K562 (cell line): Measurements from ENCODE around the gene PSMC3IP. TPM values are rescaled to one million over a fixed set of nuclear protein-coding genes. Genes with fewer than 3 reads are reported as not detected.

Experiments used
- CHD4 ChIP-seq: fragments of 200-600 bp; sonication (generic); IDR thresholded peaks from 3 replicates; pipeline ENCODE4 v1.6.1; 2012; ENCODE audit warnings: low read depth, mild to moderate bottlenecking, mixed read lengths, low read length, inconsistent platforms; ENCODE audit not compliant: insufficient read depth, insufficient replicate concordance, poor library complexity, severe bottlenecking
- ELF4 ChIP-seq: fragments of 450-650 bp; formaldehyde crosslinking; IDR thresholded peaks from 2 replicates; pipeline ENCODE4 v1.4.0; 2022; ENCODE audit warnings: missing genetic modification characterization
- ETS1 ChIP-seq: conservative IDR thresholded peaks from 2 replicates; pipeline ENCODE4 v1.6.1; 2011; ENCODE audit warnings: low read depth, mild to moderate bottlenecking, low read length; ENCODE audit not compliant: control insufficient read depth
- ETV6 ChIP-seq, 3 experiments: fragments of 150-350 bp in 1 of 3; sonication (generic) in 1 of 3; formaldehyde crosslinking in 1 of 3; IDR thresholded peaks; 2 replicates each; pipeline versions ENCODE4 v1.6.1 to v1.8.0; 2014 to 2022; ENCODE audit warnings: borderline replicate concordance in 2 of 3, low read depth in 2 of 3, antibody characterized with exemption in 1 of 3, low read length in 1 of 3, mild to moderate bottlenecking in 1 of 3, missing genetic modification reagents in 1 of 3
- MGA ChIP-seq: fragments of 450-650 bp; IDR thresholded peaks from 2 replicates; pipeline ENCODE4 v1.6.1; 2016; ENCODE audit warnings: mild to moderate bottlenecking, moderate library complexity
- MYC ChIP-seq, 2 experiments: fragments of 250-450 bp in 1 of 2; sonication (Bioruptor Pico) in 1 of 2; IDR thresholded peaks; 2 replicates each; pipeline versions ENCODE4 v1.5.1 to v1.6.1; 2012 to 2021; ENCODE audit warnings: low read depth in 2 of 2, borderline replicate concordance in 1 of 2, improper control_type of control experiment in 1 of 2, low read length in 1 of 2, mild to moderate bottlenecking in 1 of 2, moderate library complexity in 1 of 2
- NCOA4 ChIP-seq: fragments of 450-650 bp; IDR thresholded peaks from 2 replicates; pipeline ENCODE4 v1.6.1; 2018; ENCODE audit warnings: mild to moderate bottlenecking; ENCODE audit not compliant: partially characterized antibody
- NRF1 ChIP-seq, 2 experiments: fragments of 450-650 bp; IDR thresholded peaks in 1 of 2; conservative IDR thresholded peaks in 1 of 2; 2 replicates each; pipeline ENCODE4 v1.6.1; 2014; ENCODE audit warnings: mild to moderate bottlenecking in 2 of 2
- TRIM24 ChIP-seq, 2 experiments: fragments of 450-650 bp; IDR thresholded peaks; 2 replicates each; pipeline ENCODE4 v1.6.1; 2016
- ZNF24 ChIP-seq: fragments of 450-650 bp; IDR thresholded peaks from 2 replicates; pipeline ENCODE4 v1.6.1; 2016
- ZNF263 ChIP-seq: sonication (generic); formaldehyde crosslinking; IDR thresholded peaks from 2 replicates; pipeline ENCODE4 v1.8.0; 2022; ENCODE audit warnings: mild to moderate bottlenecking, missing genetic modification reagents, borderline replicate concordance
- polyA plus RNA-seq, 8 experiments: library from polyadenylated mRNA; depleted of rRNA in 4 of 8; stranded (reverse) in 5 of 8; unstranded in 3 of 8; fragments of >200 nt; fragmentation: Nextera tagmentation in 2 of 8; fragmentation: Illumina TruSeq in 1 of 8; extraction: Ambion mirVana in 2 of 8; extraction: Trizol in 1 of 8; gene quantifications; 2 replicates each; pipeline versions ENCODE4 v1.2.1 to v1.2.3, GENCODE V29; 2011 to 2014; ENCODE audit warnings: inconsistent platforms in 1 of 8, missing spikeins in 1 of 8
- total RNA-seq, 7 experiments: library from RNA; depleted of rRNA in 6 of 7; stranded (reverse); fragments of >200 nt in 6 of 7; fragmentation: Illumina TruSeq in 2 of 7; extraction: Trizol in 2 of 7; gene quantifications; 2 replicates each; pipeline versions ENCODE4 v1.2.1 to v1.2.3, GENCODE V29; 2011 to 2021; ENCODE audit warnings: low replicate concordance in 1 of 7

Gene PSMC3IP
- total and polyA plus RNA-seq, 9 of the 15 experiments (the other 6 are each of a cell fraction or from before 2014, with no cell fraction given), result 13.8 to 65.6 (median 32.8) TPM

- TF ChIP-seq ELF4 (CRISPR knock-in tag) (0 out of 2 replicates have a peak, but pooled peaks have one; percentile 7), ZNF263 (CRISPR knock-in tag) (0 out of 2 replicates have a peak, but pooled peaks have one; percentile 34), CHD4 (no peak), ETS1 (peak; percentile 59; the same call in 1 of the 2 replicates), ETV6 (IDR thresholded peaks at IDR 0.05; ENCODE audit: borderline replicate concordance in 1 of 2, low read depth in 2 of 2, low read length in 1 of 2) (0 out of 4 replicates have a peak, but pooled peaks of 1 of the 2 experiments have one; percentile 8), ETV6 (CRISPR knock-in tag; IDR thresholded peaks at IDR 0.05; ENCODE audit: borderline replicate concordance) (no peak), NRF1 (conservative IDR thresholded peaks at IDR 0.05 in 1 of 2, IDR thresholded peaks at IDR 0.05 in 1 of 2) (peak; percentile 79 to 85), MGA (peak; percentile 39; the same call in 1 of the 2 replicates), MYC (IDR thresholded peaks at IDR 0.05; ENCODE audit: low read depth, low read length) (peak; percentile 32; the same call in 1 of the 2 replicates), MYC (CRISPR knock-in tag; IDR thresholded peaks at IDR 0.05; ENCODE audit: borderline replicate concordance, low read depth) (0 out of 2 replicates have a peak, but pooled peaks have one; percentile 55), ZNF24 (no peak; the same call in 1 of the 2 replicates), NCOA4 (no peak), TRIM24 (IDR thresholded peaks at IDR 0.05) (0 out of 4 replicates have a peak, but pooled peaks of 1 of the 2 experiments have one; percentile 13)
These were observed 23.0 kb downstream of the PSMC3IP start (continued) for GRCh38 chr17:42554250-42555121.
